Activated gamma-delta T cell treated with Interleukin-2 at 50 U/mL for 16 hours (primary cell): ENCODE measurements around the gene ARHGAP4.

Experiments used
- DNase-seq: peaks from one replicate; pipeline ENCODE4 v3.0.0-alpha.2; 2020

ARHGAP4 gene

DNA sequence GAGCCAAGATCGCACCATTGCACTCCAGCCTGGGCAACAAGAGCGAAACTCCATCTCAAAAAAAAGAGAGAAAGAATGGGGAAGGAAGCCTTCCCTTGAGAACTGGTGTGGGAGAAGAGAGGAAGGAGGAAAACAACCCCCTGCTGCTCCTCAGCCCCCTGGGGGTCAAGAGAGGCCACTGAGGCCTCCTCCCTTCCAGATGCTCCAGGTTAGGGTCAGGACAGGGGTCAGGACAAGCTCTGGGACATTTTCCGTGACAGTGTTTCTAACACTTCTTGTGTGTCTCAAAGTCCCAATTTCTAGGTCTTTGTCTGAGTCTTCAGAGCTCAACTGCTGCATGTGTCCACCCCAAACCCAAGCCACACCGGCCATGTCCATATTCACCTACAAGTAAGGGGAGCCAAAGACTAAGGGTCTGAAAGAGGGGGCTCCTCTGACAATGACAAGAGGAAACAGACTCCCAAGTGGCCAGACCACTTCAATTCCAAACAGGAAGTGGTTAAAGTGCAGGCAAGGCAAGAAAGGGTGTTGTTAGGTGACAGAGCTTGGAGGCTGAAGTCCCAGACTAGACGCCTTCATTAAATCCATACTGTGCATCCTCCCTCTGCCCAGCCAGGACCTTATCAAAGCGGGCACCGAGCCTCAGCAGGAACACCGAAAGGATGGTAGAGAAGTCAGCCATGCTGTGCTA lies 48.3 kb downstream of the ARHGAP4 start:
- DNase-seq = no peak

DNA sequence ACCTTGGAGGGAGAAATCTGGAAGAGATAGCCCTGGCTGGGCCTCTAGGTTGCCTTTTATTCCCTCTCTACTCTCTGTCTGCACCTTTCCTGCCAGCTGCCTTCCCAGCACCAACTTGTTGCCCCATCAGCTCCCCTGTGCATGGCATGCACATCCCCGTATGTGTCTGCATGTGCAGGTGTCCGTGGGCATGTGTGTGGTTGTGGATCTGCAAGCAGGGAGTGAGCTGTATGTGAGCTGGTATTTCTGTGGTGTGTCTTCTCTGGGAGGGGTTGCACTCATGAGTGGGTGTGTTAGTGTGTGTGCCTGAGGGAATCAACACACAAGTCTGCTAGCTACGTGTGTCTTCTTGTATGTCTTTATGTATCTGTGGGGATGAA lies 50.0 kb downstream of the ARHGAP4 start:
- no peak for DNase-seq

DNA sequence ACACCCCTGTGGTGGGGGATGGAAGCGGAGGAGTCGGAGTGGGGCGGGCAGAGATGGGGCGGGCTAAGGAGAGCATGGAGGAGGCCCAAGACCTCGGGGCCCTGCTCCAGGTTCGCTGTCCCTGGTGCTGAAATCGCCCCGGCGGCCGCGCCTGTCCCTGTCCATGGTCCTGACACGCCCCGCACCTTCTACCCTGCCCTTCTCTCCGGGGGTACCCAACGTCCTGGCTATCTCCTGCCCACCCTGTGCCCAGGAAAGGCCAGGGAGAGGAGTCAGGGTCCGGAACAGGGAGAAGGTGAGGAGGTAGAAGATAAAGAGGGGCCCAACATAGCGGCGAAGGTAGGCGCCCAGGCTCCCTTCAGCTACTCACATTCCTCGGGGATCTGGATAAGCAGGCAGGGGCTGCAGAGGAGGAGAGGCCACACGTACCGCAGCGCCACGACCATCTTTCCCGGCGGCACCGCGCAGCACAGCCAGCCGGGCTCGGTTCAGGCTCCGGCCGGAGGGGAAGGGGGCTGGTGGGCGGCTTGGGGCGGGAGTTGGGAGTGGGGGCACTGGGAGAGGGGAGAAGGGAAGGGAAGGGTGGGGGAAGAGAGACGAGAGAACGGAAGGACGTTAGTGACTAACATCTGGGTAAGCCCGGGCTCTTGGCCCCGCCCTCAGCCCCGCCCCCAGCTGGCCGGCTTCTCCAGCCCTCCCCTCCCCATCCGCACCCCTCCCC lies 50.5 kb downstream of the ARHGAP4 start:
- peak; percentile 68 for DNase-seq

DNA sequence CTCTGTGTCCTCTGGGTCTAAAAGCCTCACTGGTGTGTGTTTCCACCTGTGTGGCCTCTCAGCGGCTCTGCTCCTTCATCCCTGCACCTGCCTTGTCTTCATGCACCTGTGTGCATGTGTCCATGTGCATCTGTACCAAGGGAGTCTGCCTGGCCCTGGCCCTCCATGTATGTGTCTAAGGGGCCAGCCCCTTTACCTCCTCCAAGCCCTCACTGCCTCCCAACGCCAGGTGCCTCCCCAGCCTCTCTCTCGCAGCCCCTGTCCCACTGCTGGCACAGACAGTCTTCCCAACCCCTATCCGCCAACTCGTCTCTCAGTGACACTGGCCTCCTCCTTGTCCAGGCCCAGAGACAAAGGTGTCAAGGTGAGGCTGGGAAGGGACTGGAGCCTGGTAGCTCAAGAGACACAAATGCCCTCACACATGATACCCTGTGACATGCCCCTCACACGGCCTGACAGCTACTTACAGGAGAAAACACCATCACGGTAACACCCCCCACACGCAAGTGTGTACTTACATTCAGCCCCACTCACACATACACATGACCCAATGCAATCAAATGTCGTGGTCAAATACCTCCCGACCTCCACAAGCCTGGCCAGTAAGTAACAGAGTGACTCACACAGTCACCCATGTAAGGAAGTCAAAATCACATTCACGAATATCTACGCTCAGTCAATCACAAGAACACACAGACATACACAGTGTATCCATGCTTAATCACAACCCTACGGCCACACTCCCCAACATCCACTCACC lies 51.5 kb downstream of the ARHGAP4 start:
- DNase-seq = no peak

DNA sequence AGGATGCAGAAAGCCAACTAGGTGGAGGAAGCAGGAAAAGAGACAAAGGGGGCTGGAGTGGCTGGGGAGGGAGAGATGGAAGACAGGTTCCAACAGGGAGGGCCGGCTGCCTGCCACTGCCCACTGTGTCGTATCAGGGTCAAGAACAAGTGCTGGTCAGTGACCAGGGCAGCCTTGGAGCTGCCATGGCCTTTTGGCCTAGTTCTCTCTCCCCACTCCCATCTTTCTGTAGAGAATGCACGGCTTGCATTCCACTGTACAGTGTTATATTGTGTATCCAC lies 52.0 kb downstream of the ARHGAP4 start:
- DNase-seq = no peak

DNA sequence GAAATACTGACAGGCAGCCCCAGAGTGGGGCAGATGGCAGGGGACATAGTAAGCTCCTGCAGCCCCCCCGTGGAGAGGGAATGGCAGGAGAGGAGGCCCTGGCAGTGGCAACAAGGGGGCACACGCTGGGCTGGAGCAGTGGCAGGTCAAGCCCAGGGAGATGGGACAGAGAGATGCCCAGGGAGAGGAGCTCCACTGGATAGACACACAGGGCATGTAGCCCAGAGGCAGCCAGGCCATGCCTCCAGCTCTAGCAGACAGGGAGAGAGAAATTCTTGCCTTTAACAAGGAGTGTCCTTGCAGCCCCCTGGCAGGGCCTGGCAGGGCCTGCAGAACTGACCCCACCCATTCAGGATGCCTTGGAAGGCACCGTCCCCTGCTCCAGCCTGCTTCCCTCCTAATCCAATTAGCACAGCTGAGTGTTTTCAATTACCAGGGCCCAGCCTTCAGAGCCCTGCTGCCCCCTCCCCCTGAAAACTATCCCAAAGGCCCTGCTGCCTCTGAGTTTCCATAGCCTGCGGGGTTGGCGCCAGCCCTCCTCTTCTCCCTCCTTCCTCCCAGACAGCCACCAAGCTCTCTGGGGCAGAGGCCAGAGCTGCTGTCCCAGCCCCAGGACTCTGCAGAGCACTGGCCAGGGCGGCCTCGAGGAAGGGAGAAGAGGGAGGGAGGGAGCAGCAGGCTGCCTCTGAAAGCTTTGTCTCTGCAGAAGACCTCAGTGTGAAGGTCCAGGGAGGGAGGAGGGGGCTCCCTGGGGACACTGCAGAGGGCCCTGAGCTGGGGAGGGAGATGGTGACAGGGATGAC lies 52.6 kb downstream of the ARHGAP4 start:
- no peak for DNase-seq

DNA sequence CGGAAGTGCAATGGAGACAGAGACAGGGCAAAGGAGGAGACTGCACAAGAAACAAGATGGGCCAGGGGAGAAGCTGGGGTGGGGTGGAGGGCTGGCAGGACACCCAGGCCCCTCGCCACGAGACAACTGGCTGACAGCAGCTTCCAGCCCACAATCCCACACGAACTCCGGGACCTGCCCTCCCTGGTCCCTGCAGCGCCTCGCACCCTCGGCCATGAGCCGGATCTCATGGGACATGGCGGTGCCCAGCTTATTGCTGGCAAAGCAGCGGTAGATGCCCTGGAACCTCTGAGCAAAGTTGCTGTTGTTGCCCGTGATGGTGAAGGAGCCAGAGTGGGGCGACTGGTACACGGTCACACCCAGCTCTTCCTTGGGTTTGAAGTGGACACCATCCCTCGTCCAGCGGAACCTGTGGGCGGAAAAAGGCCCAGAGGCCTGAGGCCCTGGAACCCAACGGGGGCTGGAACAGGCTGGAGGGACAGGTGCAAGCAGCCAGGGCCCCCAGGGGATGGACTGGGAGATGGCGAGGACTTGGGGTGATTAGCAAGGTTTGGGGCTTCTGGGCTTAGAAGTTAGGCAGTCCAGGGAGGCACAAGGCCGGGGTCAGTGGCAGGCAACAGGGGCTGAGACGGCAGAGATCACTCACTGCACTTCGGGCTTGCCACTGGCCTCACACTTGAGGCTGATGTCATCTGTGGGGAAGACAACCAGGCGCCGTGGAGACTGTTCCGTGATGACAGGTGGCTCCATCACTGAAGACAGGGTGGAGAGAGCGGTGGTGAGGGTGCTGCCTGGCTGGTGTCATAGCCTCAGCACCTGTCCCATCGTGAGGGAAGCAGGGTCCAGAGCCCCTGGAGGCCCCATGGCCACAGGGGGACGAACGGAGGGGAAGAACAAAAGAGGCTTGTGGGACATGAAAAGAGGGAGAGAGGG lies 53.9 kb downstream of the ARHGAP4 start:
- DNase-seq = no peak

DNA sequence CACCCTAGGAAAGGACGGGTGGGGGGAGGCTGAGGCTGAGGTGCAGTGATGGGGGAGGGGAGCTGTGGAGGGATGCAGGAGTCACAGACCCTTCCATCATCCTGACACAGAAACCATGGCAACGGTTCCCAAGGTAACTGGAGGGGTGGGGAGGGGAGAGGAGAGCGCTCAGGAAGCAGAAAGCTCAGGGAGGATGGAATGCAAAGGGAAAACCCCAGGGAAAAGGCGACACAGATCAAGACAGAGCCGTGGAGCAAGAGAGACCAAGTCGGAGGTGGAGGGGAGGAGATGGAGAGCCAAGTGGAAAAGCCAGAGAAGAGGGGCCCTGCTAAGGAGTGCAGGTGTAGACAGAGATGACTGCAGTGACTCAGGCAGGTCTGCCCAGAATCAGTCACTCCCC lies 54.6 kb downstream of the ARHGAP4 start:
- no peak for DNase-seq

DNA sequence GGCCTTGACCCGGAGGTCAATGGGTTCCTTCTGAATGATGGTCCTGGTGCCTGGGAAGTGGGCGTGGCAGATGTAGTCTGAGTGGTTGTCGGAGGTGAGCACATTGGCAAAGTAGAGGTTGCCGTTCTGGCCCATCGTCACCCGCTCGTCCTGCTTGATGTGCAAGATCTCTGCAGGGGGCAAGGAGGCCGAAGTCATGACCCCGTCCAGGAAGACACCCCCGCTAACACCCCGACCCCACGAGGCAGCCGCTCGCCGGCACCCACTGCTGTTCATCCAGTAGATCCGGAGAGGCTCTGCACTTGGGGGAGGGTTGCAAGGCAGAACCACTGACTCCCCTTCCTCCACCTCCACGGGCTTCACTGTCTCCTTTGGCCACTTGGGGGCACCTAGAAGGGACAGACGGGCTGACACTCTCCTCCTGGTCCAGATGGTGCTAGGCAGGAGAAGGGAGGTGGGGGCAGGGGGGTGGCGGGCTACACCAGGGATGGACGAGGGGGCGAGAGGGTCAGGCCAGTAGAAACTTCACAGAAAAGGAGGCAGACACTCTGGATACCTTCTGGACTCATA lies 55.2 kb downstream of the ARHGAP4 start:
- DNase-seq = no peak

DNA sequence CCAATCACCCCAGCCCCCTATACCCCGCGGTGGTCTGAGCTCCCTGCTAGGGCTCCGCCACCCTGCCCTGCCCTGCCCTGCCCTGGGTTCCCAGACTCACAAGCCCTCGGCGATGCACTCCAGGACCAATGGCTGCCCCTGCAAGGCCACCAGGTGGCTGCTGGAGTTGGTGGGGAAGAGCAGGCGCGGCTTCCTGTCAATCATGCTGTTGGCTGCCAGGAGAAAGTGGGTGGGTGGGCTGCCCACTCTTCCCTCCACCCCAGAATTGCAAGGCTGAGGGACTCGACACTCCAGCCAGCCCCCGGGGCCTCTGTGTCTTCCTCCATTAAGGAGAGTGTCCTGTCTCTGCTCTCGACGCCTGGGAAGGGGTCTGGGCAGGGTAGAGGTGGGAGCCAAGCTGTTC lies 55.8 kb downstream of the ARHGAP4 start:
- no peak for DNase-seq

DNA sequence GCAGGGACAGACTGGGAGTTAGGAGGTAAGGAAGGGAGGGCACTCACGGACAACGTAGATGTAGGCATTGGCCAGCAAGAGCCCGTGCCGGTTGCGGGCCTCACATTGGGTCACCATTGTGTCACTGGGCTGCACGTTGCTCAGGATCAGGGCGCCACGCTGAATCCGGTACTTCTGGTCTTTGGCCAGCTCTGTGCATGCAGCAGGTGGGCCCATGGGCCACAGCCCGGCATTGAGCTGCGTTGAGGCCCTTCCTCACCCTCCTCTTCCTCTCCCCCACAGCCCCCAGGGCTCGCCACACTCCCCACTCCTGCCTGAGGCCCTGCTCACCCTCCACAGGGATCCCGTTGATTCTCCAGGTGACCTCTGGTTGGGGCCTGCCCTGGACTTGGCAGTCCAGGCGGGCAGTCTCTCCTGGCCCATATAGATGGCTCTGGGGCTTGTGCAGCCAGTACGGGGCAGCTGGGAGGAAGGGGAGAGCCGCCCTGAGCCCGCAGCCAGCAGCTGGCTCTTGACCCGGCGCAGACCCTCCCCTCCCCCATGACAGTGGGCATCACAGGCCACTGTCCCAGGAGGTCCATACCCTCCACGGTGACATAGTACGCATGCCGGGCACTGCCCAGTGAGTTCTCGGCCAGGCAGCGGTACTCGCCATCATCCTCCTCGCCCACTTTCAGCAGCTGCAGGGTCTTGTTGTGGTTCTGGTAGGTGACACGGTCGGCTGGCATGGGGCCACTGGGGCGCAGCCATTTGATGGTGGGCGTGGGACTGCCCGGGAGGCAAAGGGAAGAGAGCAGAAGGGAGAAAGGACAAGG lies 56.4 kb downstream of the ARHGAP4 start:
- DNase-seq = no peak

DNA sequence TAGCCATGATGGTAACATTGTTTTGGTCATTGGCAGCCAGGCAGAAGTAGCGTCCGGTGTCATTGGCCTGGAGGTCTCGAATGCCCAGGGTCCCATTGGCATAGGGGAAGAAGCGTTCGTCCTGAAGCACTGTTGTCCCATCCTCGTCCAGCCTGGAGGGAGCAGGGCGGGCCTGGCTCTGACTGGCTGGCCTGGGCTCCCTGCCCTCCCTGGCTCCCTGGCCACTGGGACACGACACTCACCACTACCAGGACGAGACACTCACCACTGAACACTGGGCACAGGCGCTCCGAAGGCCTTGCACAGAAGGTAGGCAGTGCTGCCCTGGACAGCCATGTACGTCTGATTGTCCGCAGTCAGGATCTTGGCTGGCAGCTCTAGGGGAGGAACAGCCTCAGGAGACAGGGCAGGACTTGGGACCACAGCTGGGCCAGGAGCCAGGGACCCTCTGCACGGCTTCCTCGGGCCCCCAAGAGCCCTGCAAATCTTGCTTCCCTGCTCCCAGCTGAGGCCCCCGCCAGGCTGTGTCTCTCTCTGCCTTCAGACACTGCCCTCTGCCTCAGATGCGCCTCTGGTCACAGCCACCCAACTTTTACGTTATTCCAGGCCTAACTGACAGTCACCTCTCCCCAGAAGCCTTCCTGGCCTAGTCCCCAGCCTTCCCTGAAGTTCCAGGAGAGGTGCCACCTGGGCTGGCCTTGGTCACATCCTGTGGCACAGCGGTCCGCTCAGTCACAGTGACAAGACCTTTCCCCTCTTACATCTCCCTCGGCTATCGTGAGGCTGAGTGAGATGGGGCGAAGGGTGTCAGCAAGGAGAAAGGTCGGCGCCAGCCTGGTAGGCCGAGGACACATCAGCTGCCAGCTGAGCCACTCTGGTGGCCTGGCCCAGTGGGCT lies 57.2 kb downstream of the ARHGAP4 start:
- no peak for DNase-seq

DNA sequence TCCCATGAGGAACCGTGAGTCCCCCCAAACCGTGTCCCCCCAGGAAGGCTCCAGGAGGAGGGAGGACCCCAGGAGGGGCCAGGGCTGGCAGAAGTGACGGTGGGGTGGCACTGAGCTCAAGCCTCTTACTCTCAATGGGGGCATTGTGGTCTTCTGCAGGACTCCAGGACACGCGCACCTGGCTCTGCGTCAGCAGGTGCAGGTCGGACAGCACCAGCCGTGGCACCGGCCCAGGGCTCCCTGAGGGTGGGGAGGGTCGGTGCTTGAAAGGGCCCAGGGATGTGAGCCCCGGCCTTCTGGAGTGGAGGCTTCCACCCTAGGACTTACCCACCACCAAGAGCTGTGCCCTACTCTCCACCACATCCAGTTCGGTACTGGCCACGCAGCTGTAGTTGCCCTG lies 58.4 kb downstream of the ARHGAP4 start:
- no peak for DNase-seq

DNA sequence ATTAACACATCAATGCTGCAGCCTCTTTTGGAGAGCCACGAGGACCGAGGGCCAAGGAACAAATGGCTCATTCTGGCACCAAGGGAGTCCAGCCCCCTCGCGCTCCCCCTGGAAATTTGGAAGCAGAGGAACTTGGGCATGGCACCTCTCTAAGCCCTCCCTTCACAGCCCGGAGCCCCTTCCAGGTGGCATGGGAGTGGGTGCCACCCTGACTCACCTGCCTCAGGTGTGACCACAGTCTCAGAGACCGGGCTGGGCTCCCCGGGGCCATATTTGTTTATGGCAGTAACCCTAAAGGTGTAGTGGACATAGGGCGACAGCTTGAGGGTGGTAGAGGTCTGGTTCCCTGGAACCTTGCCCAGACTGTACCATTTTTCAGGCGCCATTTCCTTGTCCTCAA lies 58.9 kb downstream of the ARHGAP4 start:
- no peak for DNase-seq

DNA sequence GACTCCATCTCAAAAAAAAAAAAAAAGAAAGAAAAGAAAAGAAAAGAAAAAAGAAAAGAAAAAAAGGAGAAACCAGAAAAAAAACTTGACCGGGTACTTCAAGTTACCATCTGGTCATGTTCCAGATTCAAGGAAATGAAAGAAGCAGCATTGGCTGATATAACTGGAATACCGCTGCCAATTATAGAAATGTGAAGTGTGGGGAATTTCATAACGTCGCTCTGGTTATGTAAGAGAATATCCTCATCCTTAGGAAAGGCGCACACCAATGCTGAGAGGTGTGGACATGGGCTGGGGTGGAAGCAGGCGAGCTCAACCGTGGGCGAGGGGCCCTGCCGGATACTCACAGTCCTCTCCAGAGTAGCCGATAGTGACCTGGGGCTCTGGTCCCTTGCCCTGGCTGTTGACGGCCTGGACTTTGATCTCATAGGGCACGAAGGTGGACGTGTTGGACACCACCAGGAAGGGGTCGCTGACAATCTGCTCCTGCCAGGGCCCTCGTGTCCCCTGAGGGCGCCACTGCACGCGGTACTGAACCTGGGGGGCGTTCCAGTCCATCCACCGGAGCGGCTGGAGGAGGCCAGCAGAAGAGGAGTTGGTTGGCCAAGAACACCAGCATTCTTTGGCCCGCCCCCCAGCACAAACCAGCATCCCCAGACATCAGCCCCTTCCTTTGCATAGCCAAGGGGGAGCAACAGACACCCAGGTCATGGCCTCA lies 59.6 kb downstream of the ARHGAP4 start:
- no peak for DNase-seq

DNA sequence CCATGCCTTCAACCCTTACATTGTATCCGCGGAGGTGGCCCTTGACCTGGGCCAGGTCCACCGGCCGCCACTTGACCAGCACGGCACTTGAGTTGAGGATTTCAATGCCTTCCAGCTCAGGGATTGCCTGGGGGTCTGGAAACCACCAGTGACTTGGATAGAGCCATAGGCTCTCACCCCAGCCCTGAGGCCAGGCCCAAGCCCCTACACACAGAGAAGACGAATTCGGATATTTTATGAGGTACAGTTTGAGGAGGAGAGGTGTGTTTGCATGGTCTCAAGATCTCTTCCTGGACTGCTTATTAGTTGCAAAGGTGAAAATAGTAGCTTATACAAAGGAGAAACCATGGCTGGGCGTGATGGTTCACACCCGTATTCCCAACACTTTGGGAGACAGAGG lies 60.4 kb downstream of the ARHGAP4 start:
- DNase-seq = no peak

DNA sequence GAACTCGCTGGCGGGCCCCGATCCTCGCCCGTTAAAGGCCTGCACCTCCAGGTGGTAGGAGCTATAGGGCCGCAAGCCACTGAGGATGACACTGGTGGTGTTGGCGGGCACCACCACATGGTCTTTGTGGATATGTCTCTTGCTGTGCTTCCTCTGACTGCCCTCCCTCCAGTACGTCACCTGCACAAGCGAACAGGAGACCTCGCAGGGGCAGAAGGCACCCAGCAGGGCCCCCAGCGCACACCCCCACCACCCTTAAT lies 60.8 kb downstream of the ARHGAP4 start:
- no peak for DNase-seq

DNA sequence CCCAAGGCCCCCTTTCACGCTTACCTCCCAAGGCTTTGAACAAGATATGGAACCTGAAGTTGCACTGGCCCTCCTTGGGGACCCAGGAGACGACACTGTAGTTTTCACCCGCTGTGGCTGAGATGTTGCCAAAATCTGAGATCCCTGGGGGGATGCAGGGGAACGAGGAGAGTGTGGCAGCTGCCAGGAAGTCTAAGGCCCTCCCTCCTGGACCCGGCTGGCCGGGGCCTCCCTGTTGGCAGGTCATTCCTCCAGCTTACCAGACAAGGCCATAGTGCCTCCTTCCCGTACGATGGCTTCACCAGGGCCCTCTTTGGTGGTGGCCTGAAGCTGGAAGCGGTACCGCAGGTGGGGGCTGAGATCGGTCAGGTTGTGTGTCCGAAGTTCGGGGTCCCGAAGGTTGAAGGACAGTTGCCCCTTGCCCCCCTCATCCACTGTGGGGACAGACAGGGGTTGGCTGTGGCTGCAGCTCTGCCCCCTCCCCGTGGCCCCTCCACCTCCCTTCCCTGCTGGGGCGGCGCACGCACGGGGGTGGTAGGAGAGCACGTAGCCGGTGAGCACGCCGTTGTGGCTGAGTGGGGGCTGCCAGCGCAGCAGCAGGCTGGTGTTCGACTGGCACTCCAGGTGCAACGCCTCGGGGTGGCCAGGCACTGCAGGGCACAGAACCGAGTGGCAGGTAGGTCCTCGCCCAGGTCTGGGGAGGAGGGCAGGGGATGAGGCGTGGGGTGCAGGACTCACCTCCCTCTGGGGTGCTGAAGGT lies 61.3 kb downstream of the ARHGAP4 start:
- DNase-seq = no peak

DNA sequence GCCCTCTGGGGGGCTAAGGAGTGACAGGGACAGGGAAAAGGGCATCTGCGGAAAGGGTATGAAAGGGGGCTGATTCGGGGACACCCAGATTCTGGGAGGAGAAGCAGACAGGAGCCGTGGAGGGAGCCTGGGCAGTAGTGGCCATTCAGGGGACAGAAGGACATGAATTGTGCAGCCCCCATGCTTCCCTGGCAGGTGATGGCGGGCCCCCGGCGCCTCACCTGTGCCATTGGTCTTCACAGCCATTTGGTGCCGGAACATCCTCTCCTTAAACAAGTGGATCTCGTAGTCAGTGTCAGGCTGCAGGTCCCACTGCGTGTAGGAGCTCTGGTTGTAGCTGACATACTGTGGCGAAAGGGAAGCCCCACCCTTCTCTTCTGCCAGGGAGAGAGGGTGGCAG lies 62.0 kb downstream of the ARHGAP4 start:
- DNase-seq = no peak
